Measurements from ENCODE around the gene CFAP58. TPM values are rescaled to one million over a fixed set of nuclear protein-coding genes. Genes with fewer than 3 reads are reported as not detected.

CFAP58 gene
- total and polyA plus RNA-seq, 2 of the 13 experiments (the other 11 are each of a cell fraction or from before 2014, with no cell fraction given): 0.03 TPM; not detected in 1

DNA sequence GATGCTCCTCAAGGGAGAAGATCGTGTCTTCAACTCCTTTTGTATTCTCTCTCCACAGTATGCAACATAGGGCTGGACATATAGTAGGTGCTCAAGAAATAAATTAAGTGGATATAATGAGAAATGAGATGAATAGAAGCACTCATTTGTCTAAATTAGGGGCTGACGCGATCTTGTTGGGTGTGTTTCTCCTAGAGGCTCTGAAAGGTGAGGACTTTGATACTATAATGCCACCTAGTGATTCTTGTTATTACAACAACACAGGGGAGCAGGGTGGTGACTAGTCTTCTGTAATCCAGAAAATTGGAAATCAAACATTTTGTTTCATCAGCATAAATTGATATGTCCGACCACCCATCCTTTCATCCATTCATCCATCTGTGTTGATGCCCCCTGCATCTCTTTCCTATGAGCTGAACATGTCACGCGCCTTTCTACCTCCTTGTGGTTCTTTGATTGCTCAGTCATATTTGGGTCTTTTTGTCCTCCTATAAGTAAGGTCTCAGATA, 3.5 kb upstream of the CFAP58 start (continued):
- TF ChIP-seq TEF (CRISPR knock-in tag; IDR thresholded peaks at IDR 0.05) (no peak), ZXDC (CRISPR knock-in tag; IDR thresholded peaks at IDR 0.05) (no peak), ZFP90 (CRISPR knock-in tag; IDR thresholded peaks at IDR 0.05; ENCODE audit: borderline replicate concordance) (no peak), IRX3 (CRISPR knock-in tag; IDR thresholded peaks at IDR 0.05; ENCODE audit: borderline replicate concordance, low read depth) (no peak), ZNF234 (CRISPR knock-in tag; conservative IDR thresholded peaks at IDR 0.05) (no peak), MAFK (conservative IDR thresholded peaks at IDR 0.05 in 1 of 2, IDR thresholded peaks at IDR 0.05 in 1 of 2; ENCODE audit: low read length in 2 of 2) (peak; percentile 91 to 94), ARNT2 (CRISPR knock-in tag; IDR thresholded peaks at IDR 0.05; ENCODE audit: low read depth) (no peak), SMC3 (IDR thresholded peaks at IDR 0.05; ENCODE audit: low read length) (peak; percentile 67), ZNF556 (CRISPR knock-in tag; IDR thresholded peaks at IDR 0.05; ENCODE audit: borderline replicate concordance) (peak; percentile 100), ZSCAN5A (CRISPR knock-in tag; IDR thresholded peaks at IDR 0.05; ENCODE audit: borderline replicate concordance) (no peak), RAD21 (CRISPR knock-in tag; IDR thresholded peaks at IDR 0.05) (peak; percentile 64), ZFP82 (CRISPR knock-in tag; IDR thresholded peaks at IDR 0.05; ENCODE audit: borderline replicate concordance) (no peak), EHMT2 (IDR thresholded peaks at IDR 0.05; ENCODE audit: borderline replicate concordance, low read depth, low read length) (no peak), JUNB (CRISPR knock-in tag; IDR thresholded peaks at IDR 0.05; ENCODE audit: borderline replicate concordance) (no peak), KLF6 (CRISPR knock-in tag; IDR thresholded peaks at IDR 0.05) (no peak), ZNF33B (CRISPR knock-in tag; IDR thresholded peaks at IDR 0.05) (no peak)
- TF ChIP-seq, protein P1, sequence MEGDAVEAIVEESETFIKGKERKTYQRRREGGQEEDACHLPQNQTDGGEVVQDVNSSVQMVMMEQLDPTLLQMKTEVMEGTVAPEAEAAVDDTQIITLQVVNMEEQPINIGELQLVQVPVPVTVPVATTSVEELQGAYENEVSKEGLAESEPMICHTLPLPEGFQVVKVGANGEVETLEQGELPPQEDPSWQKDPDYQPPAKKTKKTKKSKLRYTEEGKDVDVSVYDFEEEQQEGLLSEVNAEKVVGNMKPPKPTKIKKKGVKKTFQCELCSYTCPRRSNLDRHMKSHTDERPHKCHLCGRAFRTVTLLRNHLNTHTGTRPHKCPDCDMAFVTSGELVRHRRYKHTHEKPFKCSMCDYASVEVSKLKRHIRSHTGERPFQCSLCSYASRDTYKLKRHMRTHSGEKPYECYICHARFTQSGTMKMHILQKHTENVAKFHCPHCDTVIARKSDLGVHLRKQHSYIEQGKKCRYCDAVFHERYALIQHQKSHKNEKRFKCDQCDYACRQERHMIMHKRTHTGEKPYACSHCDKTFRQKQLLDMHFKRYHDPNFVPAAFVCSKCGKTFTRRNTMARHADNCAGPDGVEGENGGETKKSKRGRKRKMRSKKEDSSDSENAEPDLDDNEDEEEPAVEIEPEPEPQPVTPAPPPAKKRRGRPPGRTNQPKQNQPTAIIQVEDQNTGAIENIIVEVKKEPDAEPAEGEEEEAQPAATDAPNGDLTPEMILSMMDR (CRISPR knock-in tag; IDR thresholded peaks at IDR 0.05): peak; percentile 77
- TF ChIP-seq, protein P2, sequence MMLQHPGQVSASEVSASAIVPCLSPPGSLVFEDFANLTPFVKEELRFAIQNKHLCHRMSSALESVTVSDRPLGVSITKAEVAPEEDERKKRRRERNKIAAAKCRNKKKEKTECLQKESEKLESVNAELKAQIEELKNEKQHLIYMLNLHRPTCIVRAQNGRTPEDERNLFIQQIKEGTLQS (CRISPR knock-in tag; IDR thresholded peaks at IDR 0.05): no peak
